Mononuclear cell (primary cell): ENCODE measurements around the gene THSD8. TPM values are rescaled to one million over a fixed set of nuclear protein-coding genes. Genes with fewer than 3 reads are reported as not detected.

ENCODE experiments used
- H3K27me3 ChIP-seq: 2 replicates; pipeline ENCODE4 v1.6.0; 2011; ENCODE audit warnings: low read length, control low read depth; ENCODE audit not compliant: insufficient read depth
- H3K4me1 ChIP-seq: 2 replicates; pipeline ENCODE4 v1.5.1; 2011; ENCODE audit warnings: mild to moderate bottlenecking, low read length, control low read depth; ENCODE audit not compliant: insufficient read depth
- H3K4me3 ChIP-seq: 2 replicates; pipeline ENCODE4 v1.5.1; 2011; ENCODE audit warnings: mild to moderate bottlenecking, low read length, moderate library complexity
- H3K9me3 ChIP-seq: 2 replicates; pipeline ENCODE4 v1.5.1; 2011; ENCODE audit warnings: low read depth, mild to moderate bottlenecking, control low read depth, low read length
- total RNA-seq: library from RNA; depleted of rRNA; stranded (reverse); fragments of >200 nt; gene quantifications from one replicate; pipeline ENCODE4 v1.2.3, GENCODE V29; 2012

THSD8 gene
- total RNA-seq, 1 donor = not detected

DNA sequence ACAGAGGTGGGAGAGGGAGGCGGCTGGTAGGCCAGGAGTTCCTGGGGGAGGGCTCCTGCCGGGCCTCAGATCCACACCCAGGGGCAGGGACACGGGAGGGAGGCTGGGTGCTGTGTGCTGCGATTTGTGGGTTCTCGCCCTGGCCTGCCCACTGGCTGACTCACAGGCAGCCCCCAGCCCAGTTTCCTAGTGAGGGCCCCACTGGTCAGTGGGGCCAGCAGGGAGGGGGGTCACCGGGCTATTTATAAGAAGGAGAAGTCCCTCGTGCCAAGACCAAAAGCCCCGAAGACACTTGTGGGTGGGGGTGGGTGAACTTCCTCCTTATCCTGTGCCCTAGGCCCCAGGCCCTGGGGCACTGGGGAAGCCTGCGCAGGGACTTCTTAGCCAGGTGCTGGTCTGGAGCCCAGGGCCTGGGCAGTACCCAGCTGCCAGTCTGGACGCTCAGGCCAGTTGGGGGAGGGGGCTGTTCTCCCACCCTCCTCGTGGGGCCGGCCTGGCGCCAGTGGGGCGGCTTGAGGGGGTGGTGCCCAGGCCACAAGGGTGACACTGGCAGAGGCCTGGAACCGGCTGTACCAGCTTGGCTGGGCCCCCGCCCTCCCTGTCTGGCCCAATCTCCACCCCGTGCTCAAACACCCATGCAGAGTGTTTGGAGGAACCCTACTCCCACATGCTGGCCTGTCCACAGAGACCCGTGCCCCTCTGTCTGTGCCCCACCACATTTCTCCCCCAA, 15.6 kb upstream of the THSD8 start:
- H3K27me3 ChIP-seq = no peaks in the 10 kb centered on the region
- H3K4me3 ChIP-seq = no peak overlapping the region
- no peaks in the 10 kb centered on the region for H3K9me3 ChIP-seq
- peaks cover 89% of the 10 kb centered on the region for H3K4me1 ChIP-seq

DNA sequence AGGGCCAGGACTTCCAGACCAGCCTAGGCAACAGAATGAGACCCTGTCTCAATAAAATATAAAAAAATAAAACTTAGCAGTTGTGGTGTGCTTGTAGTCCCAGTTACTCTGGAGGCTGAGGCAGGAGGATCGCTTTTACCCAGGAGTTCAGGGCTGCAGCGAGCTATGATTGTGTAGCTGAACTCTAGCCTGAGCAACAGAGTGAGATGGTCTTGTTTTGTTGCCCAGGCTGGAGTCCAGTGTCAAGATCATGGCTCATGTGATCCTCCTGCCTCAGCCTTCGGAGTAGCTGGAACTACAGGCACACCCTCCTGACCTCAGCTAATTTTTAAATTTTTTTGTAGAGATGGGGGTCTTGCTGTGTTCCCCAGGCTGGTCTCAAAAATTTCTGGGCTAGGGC, 14.9 kb upstream of the THSD8 start:
- Histone ChIP-seq H3K4me1 (peaks cover 83% of the 10 kb centered on the region), H3K4me3 (no peak overlapping the region), H3K9me3 (no peaks in the 10 kb centered on the region), H3K27me3 (no peaks in the 10 kb centered on the region)

DNA sequence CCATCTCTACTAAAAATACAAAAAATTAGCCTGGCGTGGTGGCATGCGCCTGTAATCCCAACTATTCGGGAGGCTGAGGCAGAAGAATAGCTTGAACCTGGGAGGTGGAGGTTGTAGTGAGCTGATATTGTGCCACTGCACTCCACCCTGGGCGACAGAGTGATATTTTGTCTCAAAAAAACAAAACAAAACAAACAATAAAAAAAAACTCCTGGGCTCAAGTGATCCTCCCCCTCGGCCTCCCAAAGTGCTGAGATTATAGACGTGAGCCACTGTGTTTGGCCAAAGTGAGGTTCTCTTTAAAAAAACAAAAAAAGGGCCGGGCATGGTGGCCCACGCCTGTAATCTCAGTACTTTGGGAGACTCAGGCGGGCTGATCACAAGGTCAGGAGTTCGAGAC, 14.4 kb upstream of the THSD8 start:
- H3K9me3 ChIP-seq = no peaks in the 10 kb centered on the region
- peaks cover 79% of the 10 kb centered on the region for H3K4me1 ChIP-seq
- H3K4me3 ChIP-seq = no peak overlapping the region
- H3K27me3 ChIP-seq = no peaks in the 10 kb centered on the region

DNA sequence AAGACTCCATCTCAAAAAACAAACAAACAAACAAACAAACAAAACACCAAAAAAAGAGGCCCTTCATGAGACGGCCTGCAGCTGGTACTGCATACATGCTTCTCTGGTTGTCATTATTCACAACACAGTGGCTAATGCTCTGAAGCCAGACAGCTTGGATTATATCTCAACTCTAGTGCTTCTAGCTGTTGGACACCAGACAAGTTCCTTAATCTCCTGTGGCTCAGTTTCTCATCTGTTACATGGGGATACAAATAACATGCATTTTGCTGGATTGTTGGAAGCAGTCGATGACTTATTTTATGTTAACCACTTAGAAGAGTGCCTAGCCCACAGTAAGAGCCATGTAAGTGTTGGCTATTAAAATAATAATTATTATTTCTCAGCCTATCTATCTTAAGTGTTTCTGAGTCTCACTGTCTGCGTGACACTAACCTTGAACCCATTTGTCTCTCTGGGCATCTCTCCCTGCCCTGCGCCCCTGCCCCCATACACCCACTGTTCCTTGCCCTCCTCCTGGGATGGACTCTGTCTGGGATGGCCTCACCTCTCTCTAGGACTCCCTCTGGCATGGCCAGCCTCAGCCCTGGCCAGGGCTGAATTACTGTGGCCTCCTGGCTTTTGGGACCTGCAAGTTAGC, 13.7 kb upstream of the THSD8 start:
- Histone ChIP-seq H3K4me1 (peaks cover 72% of the 10 kb centered on the region), H3K4me3 (peak overlapping the region; percentile 100), H3K9me3 (no peaks in the 10 kb centered on the region)

DNA sequence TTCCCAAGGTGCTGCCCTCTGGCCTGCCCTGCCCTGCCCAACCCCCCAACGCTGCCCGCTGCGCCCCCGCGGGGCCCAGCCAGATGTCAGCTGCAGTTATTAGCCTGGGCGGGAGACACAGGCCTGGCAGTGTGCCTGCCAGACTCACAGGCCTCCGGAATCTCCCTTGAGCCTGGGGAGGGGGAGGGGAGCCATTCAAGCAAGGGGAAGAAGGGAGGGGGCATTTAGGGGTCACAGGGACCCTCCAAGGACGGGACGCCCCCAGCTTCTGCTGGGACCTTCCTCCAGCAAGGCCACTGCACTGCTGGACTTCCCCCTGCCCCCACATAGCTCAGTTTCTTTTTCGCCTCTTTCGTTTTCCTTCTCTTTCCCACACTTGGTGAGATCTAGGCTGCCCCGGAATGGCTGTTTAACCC, 13.2 kb upstream of the THSD8 start:
- peak overlapping the region; percentile 100 for H3K4me3 ChIP-seq

More for the DNA sequence above, 13.7 kb upstream of the THSD8 start:
- H3K27me3 ChIP-seq = no peaks in the 10 kb centered on the region

DNA sequence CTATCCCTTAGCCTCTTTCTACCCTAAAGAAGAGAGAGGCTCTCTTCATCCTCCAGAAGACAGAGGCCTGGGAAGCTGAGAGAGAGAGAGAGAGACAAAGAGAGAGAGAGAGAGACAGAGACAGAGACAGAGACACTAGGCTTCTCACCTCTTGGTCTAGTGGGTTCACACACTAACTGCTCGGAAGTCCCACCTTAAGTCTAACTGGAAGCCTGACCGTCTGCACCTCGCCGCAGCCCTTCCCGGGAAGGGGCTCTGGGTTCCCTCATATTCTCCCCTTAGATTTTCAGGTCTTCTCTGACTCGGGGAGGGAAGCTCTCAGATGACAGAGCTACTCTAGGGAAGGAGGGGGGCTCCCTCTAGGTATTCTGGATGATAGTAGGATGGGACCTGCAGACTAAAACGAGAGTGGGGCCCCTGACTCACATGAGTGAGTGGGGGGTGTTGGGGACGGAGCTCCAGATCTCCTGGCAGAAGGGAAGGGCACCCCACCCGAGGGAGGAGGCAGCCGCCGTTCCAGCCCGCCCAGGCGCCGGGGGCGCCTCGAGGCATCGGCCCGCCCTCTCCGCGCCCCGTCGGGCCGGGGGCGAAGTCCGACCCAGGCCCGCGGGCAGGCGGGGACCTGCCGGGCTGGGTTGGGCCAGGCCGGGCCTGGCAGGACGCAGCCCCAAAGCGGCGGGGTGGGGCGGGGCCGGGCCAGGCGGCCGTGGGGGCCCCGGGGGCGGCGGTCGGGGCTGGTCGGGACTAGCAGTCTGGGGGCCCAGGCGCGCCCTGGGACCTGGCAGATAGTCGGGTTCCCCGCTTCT, 12.6 kb upstream of the THSD8 start:
- Histone ChIP-seq H3K9me3 (no peaks in the 10 kb centered on the region), H3K4me3 (peak overlapping the region; percentile 100), H3K4me1 (peaks cover 67% of the 10 kb centered on the region), H3K27me3 (no peaks in the 10 kb centered on the region)

More for the DNA sequence above, 13.2 kb upstream of the THSD8 start:
- Histone ChIP-seq H3K27me3 (no peaks in the 10 kb centered on the region), H3K4me1 (peaks cover 67% of the 10 kb centered on the region), H3K9me3 (no peaks in the 10 kb centered on the region)

DNA sequence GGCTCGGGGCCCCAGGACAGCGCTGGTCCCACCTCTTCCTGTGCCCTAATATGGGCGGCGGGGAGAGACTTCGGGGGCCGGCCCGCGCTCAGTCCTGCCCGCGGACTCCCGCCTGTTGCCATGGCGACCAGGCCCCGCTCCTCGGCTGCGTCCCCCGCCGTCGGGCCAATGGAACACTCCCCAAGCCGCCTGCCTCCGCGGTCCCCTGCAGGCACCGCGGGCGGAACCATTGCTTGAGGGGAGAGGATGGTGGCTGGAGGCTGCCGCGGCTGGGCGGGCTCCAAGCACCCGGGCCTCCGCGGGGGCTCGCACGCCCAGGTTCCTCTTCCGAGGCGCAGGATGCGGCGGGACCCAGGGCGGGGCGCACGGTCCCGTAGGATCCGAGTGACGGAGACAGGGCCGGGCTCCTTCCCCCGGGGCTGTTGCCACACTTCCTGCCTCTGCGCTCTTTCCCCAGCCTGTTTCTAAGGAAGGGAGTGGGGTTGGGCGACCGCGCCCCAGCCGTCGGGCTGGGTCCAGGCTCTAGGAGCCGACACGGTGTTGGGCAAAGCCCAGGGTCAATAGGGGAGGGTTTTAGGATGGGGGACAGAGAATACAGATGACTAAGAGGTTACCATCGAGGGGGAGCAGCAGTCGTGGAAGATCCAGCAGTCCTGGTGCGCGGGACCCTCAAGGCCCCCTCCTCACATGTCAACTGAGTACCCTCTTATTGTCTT, 11.8 kb upstream of the THSD8 start:
- peaks cover 67% of the 10 kb centered on the region for H3K4me1 ChIP-seq
- no peaks in the 10 kb centered on the region for H3K27me3 ChIP-seq
- peak overlapping the region; percentile 100 for H3K4me3 ChIP-seq
- H3K9me3 ChIP-seq = no peaks in the 10 kb centered on the region

DNA sequence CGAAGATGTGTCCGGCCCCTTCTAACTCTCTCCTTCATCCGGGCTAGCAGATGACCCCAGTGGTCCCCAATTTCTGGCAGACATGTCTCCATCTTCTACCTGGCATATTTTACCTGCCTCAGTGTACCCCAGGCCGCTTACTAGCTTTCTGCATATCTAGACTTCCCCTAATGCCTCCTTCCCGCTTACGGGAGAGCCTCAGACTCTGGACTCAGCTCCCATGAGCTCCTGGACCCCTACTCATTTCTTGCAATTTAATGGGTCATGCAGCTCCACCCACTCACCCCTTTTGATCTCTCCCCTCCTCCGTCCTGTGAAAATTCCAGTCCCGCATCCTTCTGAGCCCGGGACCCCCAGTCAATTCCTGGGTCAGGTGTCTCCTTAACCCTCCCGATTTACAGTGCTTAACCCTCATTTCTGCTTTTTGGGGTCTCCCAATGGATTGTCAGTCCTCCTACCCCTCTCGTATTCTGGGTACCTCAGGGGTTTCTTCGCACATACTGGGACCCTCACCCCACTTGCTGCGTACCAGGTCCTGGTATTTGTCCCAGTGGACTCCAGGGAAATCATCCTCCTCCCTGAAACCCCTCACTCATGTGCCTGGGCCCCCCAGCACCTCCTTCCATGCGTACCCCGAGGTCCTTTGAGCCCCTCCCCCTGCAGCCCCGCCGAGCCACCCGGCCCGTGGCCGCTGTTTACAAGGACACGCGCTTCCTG, 11.1 kb upstream of the THSD8 start:
- H3K9me3 ChIP-seq = no peaks in the 10 kb centered on the region
- peak overlapping the region; percentile 100 for H3K4me3 ChIP-seq
- peaks cover 67% of the 10 kb centered on the region for H3K4me1 ChIP-seq
- no peaks in the 10 kb centered on the region for H3K27me3 ChIP-seq

DNA sequence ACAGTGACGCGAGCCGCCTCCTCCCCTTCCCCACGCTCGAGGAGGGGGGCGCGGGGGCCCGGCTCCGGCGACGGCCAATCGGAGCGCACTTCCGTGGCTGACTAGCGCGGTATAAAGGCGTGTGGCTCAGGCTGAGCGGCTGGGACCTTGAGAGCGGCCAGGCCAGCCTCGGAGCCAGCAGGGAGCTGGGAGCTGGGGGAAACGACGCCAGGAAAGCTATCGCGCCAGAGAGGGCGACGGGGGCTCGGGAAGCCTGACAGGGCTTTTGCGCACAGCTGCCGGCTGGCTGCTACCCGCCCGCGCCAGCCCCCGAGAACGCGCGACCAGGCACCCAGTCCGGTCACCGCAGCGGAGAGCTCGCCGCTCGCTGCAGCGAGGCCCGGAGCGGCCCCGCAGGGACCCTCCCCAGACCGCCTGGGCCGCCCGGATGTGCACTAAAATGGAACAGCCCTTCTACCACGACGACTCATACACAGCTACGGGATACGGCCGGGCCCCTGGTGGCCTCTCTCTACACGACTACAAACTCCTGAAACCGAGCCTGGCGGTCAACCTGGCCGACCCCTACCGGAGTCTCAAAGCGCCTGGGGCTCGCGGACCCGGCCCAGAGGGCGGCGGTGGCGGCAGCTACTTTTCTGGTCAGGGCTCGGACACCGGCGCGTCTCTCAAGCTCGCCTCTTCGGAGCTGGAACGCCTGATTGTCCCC, 10.4 kb upstream of the THSD8 start, which contains the start of gene JUNB:
Gene JUNB (plus strand): TSS at position 142 of the 706 bp plus-strand sequence. CDS start 286 bp downstream, at position 428.
- Histone ChIP-seq H3K4me1 (peaks cover 67% of the 10 kb centered on the region), H3K4me3 (peak within 1 kb of the TSS; percentile 100), H3K27me3 (no peaks in the 10 kb centered on the region), H3K9me3 (no peaks in the 10 kb centered on the region)

DNA sequence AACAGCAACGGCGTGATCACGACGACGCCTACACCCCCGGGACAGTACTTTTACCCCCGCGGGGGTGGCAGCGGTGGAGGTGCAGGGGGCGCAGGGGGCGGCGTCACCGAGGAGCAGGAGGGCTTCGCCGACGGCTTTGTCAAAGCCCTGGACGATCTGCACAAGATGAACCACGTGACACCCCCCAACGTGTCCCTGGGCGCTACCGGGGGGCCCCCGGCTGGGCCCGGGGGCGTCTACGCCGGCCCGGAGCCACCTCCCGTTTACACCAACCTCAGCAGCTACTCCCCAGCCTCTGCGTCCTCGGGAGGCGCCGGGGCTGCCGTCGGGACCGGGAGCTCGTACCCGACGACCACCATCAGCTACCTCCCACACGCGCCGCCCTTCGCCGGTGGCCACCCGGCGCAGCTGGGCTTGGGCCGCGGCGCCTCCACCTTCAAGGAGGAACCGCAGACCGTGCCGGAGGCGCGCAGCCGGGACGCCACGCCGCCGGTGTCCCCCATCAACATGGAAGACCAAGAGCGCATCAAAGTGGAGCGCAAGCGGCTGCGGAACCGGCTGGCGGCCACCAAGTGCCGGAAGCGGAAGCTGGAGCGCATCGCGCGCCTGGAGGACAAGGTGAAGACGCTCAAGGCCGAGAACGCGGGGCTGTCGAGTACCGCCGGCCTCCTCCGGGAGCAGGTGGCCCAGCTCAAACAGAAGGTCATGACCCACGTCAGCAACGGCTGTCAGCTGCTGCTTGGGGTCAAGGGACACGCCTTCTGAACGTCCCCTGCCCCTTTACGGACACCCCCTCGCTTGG, 9.6 kb upstream of the THSD8 start:
- Histone ChIP-seq H3K4me3 (peak overlapping the region; percentile 100), H3K27me3 (no peaks in the 10 kb centered on the region), H3K4me1 (peaks cover 61% of the 10 kb centered on the region), H3K9me3 (no peaks in the 10 kb centered on the region)

DNA sequence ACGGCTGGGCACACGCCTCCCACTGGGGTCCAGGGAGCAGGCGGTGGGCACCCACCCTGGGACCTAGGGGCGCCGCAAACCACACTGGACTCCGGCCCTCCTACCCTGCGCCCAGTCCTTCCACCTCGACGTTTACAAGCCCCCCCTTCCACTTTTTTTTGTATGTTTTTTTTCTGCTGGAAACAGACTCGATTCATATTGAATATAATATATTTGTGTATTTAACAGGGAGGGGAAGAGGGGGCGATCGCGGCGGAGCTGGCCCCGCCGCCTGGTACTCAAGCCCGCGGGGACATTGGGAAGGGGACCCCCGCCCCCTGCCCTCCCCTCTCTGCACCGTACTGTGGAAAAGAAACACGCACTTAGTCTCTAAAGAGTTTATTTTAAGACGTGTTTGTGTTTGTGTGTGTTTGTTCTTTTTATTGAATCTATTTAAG, 9.0 kb upstream of the THSD8 start:
- H3K4me3 ChIP-seq = peak overlapping the region; percentile 100
- H3K9me3 ChIP-seq = no peaks in the 10 kb centered on the region
- no peaks in the 10 kb centered on the region for H3K27me3 ChIP-seq
- peaks cover 55% of the 10 kb centered on the region for H3K4me1 ChIP-seq

DNA sequence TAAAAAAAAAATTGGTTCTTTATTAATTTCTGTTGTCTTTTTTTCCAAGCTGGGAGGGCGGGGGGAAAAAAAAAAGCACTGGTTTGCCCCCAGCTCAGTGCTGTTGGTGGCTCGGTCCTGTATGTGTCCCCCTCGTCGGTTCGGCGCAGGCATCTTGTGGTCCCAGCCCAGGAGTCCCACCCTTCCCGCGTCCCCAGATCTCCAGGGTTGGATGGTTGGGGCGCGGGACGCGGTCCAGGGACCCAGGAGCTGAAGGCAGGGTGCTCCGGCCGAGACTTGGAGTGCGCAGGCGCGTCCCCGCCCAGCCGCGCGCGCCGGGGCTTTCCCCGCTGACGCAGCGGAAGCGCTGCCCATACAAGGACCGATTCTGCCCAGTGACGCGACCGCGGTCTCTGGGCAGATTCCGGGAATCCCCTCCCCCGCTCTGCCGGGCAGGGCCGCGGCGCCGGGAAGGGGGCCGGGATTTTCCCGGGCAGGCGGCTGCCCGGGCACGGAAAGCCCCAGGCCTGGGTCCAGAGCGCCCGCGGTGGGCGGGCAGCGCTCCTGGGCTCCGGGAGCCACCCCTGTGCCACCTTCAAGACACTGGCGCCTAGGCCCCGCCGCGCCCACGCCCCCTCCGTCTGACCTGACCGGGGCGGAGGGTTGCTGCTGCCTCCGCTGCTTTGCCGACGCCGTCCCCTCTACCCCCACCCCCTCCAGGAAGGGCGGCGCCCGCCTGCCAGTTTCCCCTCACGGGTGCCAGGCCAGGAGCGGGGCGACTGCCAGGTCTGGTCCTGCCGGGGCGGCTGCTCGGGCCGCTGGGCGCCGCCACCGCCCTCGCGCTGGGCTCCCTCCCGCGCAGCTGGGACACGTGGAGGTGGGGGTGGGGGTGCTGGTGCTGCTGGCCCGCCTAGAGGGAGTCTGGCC, 8.3 kb upstream of the THSD8 start:
- Histone ChIP-seq H3K9me3 (no peaks in the 10 kb centered on the region), H3K4me1 (peaks cover 49% of the 10 kb centered on the region), H3K27me3 (no peaks in the 10 kb centered on the region), H3K4me3 (peak overlapping the region; percentile 100)
